Stimulated activated CD8-positive, alpha-beta memory T cell treated with anti-CD3 and anti-CD28 coated beads, Interleukin-7, amount 100 ng/mL, for 1 hour (primary cell): Measurements from ENCODE around the gene HMGA1.
"Not testable (repeated sequence)": the region's sequence is repeated elsewhere in the genome, so short reads cannot be mapped to it uniquely, and the experiment has no call there.

ENCODE experiments used
- DNase-seq, 2 donors: peaks; one replicate each; pipeline ENCODE4 v3.0.0-alpha.2; 2020; ENCODE audit warnings: low read depth in 2 of 2

HMGA1 gene

DNA sequence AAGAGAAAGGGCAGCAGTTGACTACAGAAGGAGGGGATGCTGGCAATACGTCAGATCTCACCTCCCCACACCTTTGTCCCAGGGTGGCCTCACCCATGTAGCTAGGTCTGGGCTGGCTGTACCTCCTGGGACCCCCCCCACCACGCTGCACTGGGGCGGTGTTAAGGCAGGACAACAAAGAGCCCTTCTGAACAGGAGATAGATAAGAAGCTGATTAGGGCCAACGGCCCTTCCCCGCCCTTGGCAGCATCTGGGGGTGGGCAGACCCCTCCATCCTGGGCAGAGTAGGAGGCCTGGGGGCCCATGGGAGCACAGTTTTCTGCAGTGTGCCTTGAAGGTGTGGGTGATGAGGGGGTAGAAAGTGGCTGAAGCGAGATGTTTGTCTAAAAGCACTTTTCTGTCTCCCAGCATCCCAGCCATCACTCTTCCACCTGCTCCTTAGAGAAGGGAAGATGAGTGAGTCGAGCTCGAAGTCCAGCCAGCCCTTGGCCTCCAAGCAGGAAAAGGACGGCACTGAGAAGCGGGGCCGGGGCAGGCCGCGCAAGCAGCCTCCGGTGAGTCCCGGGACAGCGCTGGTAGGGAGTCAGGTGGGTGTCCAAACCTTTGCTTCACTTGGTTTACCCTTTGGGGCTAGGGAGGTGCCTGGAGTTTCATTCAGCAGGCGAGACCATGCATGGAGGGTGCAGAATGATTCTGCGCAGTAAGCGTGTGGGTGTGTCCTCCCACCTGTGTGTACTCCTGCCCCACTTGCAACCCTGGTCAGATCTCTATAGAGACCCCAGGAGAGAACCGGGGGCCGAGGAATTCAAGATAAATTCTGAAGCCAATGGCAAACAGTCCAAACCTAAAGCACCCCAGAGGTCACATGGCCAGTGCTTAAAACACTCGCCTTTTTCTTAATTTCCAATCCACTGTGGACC lies 3.9 kb downstream of the HMGA1 start:
- no peak for DNase-seq

- DNase-seq = no peak
These were observed 4.9 kb downstream of the HMGA1 start for GRCh38 chr6:34241351-34242215.

- DNase-seq = no peak
These were observed 5.8 kb downstream of the HMGA1 start for GRCh38 chr6:34242252-34243130.

DNA sequence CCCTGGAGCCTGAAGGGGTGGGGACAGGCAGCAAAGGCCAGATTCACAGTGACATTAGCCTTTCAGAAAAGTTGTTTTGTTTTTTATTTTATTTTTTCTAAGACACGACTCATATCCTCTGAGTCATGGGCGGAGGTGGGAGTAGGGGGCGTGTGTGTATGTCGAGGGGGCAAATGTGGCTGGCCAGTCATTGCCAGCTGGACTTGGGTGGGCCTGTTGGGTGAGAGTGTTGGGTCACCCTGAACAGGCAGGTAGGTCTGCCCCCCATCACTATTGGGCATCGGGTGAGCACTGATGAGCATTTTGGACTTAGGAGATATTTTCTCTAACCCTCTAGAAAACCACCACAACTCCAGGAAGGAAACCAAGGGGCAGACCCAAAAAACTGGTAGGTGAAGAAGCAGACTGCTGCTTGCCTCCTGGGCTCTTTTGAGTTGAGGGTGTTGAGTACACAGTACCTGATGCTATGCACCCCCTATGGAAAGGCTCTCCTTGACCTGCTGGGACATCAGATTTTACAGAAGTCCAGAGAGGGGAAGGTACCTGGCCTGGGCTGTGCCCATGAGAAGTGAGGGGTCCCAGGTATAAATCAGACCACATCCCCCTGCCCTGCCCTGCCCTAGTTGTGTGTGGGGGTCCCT lies 6.6 kb downstream of the HMGA1 start:
- no peak for DNase-seq

DNA sequence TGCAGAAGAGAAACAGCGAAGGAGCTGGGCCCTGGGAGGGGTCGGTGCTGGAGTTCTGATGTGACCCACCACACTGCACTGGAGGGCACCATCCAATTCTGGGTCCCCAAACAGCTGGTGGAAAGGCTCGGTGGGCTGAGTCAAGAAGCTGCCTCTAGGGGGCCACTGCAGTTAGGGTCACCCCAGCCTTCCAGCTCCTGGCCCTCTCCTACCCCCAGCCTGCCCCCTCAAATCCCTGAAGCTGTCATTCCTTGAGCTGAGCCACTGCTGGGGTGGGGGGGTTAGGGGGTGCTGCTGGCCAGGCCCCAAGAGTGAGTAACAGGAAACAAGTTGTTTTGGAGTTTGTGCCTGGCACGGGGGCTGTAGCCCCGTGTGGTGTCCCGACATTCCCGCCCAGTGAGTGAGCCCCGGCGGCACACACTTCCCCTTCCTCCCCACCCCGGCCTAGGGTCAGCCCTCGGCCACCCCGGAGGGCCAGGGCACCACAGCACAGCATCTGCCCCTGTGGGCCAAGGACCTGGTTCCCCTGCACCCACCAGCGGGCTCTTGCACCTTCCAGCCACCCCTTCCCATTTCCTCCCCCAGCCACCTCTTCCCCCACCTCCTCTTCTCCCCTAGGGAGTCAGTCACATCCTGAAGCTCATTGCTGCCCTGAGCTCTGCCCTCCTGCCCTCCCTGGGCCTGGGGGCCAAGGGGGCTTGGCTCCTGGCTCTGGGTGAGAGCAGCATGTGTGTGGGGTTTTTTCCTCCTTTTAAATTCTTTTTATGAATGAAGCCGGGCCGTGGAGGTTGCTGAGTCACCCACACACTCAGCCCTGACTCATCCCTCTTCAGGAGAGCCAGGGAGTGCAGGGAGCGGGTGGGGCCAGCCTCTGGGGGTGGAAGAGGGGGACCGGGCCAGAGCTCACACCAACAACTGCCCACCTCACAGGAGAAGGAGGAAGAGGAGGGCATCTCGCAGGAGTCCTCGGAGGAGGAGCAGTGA lies 7.5 kb downstream of the HMGA1 start:
- DNase-seq = no peak

DNA sequence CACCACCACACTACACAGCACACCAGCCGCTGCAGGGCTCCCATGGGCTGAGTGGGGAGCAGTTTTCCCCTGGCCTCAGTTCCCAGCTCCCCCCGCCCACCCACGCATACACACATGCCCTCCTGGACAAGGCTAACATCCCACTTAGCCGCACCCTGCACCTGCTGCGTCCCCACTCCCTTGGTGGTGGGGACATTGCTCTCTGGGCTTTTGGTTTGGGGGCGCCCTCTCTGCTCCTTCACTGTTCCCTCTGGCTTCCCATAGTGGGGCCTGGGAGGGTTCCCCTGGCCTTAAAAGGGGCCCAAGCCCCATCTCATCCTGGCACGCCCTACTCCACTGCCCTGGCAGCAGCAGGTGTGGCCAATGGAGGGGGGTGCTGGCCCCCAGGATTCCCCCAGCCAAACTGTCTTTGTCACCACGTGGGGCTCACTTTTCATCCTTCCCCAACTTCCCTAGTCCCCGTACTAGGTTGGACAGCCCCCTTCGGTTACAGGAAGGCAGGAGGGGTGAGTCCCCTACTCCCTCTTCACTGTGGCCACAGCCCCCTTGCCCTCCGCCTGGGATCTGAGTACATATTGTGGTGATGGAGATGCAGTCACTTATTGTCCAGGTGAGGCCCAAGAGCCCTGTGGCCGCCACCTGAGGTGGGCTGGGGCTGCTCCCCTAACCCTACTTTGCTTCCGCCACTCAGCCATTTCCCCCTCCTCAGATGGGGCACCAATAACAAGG lies 8.5 kb downstream of the HMGA1 start:
- not testable (repeated sequence) for DNase-seq

- not testable (repeated sequence) for DNase-seq
These were observed 9.1 kb downstream of the HMGA1 start for GRCh38 chr6:34245761-34246140.

DNA sequence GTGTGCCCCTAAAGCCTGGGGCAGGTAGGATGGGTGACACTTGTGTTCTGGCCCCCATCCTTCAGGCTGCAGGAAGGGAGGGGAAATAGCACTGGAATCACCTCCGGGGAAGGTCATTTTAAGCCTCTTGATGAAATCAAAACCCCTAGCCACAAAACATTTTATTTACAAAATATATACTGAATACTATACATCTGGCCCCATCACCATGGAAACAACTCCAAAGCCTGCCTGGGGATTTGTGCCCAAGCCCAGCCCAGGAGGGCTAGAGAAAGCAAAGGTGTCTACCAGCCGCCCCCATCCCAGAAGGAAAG lies 9.5 kb downstream of the HMGA1 start:
- no peak for DNase-seq

DNA sequence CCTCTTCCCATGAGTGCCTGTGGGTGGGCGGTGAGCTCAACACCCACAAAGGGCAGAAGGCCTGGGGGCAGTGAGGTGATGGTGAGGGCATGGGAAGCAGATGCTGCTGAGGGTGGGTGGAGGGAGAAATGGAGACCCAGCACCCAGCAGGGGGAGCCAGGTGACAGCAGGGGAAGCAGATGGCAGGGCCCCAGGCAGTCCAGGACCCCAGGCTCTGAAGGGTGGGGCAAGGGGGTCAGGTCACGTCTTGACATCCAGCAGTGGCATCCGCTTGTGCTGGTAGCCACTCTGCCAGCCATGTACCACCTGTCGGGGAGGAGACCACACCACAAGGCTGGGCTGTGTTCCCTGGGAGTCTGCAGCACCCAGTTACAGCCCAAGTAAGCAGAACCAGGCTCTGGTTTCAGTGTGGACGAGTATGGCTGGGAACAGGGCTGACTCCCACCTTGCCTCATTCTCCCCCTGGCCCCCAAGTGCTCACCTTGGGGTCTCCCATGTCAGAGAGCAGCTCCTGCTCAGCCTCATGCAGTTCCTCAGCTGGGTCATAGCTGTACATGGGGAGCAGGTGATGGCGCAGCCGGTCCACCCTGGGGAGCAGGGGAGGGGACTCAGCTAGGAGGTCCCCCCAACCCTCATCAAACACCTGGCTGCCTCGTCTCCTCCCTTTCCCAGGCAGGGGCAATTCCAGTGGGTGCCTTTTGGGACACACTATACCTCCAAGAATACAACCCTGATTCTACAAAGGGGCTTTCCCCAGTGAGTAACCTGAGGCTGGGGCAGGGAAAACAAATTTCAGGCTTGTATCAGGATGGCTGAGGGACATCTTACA lies 10.1 kb downstream of the HMGA1 start:
- no peak for DNase-seq

DNA sequence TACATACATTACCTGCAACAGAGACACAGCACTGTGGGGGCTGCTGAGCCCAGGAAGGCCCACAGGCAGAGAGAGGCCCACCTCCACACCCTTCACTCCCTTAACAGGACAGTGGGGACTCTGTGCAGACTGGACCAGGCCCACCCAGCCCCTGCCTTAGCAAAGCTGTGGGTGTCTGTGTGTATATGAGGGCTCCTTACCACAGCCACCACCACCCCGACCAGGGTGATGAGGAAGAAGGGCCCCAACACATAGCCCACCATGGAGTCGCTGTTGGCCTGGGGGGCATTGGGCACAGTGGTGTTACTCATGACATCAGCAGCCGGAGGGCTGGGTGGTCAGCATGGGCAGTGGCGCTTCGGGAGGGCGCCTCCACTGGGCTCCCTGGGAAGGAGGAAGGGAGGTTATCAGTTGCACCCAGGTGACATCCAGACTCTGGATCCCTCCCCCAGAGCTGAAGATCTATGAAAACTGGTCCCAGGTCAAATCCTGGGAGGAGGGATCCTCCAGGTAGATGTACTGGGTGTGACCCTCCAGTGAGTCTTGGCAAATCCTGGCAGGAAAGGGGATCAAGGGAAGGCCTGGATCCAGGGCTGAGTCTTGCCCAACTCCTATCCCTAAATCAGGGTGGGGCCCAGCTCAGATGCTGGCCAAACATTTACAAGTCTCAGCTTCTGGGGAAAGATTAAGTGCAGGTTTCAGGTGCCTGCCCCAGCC lies 11.0 kb downstream of the HMGA1 start:
- DNase-seq = no peak

DNA sequence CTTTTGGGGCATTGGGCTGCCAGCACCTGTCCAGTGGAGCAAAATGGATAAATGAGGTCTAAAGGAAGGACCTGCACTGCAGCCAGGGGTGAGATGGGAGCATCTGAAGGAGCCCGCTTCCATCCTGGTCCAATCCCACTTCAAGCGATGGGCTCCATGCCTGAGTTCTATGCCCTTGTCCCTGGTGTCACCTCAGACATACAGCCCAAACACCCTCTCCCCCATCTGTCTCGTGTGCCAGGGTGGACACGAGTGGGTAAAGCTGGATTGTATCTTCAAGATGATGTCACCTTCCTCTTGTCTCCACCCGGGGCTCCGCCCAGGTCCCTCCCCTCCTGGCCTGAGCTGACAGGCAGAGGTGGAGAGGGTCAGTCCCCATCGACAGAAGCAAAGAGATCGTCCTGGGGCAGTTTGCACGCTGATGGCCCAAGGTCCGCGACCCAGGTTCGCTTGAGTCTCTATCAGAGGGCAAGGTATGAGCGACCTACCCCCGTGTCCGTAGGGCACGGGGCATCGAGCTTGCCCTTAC lies 11.6 kb downstream of the HMGA1 start:
- DNase-seq = no peak

DNA sequence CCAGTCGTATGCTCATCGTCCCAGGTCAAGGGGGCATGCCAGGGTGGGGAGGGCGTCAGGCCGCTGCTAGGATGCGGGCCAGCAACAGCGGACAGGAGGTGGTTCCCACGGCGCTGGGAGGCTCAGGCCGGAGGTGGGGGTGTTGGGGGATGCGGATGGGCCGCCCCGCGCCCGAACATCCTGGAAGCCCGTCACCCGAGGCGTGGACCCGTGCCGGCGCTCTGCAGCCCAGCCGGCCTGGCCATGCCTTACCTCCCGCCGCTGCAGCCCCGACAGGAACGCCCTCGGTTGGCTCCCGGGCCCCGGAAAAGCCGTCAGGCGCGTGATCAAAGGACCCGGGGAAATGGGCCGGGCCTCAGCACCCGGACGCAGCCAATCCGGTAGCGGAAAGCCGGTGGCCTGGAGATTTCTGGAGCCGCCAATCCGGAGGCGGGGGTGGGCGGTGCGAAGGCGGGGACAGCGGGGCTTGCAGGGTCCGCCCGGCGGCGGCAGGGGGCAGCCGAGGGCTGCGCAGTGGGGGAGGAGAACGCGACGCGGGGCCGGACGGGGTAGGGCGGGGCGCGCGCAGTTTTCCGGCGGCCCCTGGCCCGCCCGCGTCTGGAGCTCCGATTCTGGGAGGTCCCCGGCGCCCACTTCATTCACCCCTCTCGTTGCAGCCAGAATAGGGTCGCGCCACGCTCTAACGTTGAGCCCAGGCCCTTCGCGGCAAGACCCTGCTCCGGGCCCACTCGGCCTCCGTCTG lies 12.2 kb downstream of the HMGA1 start, which contains the start of gene SMIM29:
Gene SMIM29, minus strand, starts transcription at position 280 of the 742 bp plus-strand sequence. CDS start 1,215 bp downstream, outside the sequence.
- peak; percentile 96 to 97 for DNase-seq

DNA sequence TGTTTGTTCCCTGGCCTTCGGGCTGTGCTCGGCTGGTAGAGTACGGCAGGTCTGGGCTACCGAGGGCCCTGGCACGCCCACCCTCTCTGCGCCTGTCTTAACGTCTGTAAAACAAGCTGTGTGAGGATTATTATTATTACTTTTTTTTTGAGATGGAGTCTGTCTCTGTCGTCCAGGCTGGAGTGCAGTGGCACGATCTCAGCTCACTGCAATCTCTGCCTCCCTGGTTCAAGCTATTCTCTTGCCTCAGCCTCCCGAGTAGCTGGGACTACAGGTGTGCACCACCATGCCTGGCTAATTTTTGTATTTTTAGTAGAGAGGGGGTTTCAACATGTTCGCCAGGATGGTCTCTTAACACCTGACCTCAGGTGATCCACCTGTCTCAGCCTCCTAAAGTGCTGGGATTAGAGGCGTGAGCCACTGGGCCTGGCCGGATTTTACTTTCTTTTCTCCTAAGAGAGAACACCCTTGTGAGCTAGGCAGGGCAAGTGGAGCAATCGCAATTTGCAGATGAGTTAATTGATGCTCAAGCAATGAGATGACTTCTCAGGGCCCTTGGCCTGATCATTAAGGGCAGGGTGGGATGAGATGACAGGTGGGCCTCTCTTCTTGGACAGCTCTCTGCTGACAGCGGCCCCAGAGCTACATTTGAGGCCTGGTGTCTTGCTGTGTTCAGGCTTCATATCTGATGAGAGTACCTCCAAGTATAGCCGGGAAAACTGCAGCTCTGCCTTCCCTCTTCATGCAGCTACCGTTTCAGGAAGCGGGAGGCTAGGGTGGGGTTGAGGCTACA lies 13.0 kb downstream of the HMGA1 start:
- no peak for DNase-seq

GRCh38 chr6:34252395-34252794 lies 15.7 kb downstream of the HMGA1 start:
- DNase-seq = not testable (repeated sequence)

GRCh38 chr6:34259529-34260069 lies 22.9 kb downstream of the HMGA1 start:
- no peak for DNase-seq
